GM21515 (cell line): Measurements from ENCODE around the gene HDAC4.

ENCODE experiments used
- ATAC-seq: cut with Tn5 transposase; IDR thresholded peaks from one replicate; pipeline ENCODE4 v1.9.1; 2021; ENCODE audit not compliant: unreplicated experiment

Gene HDAC4

GRCh38 chr2:239061121-239061666, 339.6 kb downstream of the HDAC4 start:
- no peak for ATAC-seq

GRCh38 chr2:239060676-239061075, 340.1 kb downstream of the HDAC4 start:
- no peak for ATAC-seq

- no peak for ATAC-seq
These were observed 341.0 kb downstream of the HDAC4 start for GRCh38 chr2:239059854-239060253.

GRCh38 chr2:239058766-239059165, 342.1 kb downstream of the HDAC4 start:
- ATAC-seq: no peak

- no peak for ATAC-seq
These were observed 343.3 kb downstream of the HDAC4 start for GRCh38 chr2:239057533-239057932.

GRCh38 chr2:239056611-239057010, 344.2 kb downstream of the HDAC4 start:
- no peak for ATAC-seq

- ATAC-seq: no peak
These were observed 344.9 kb downstream of the HDAC4 start for GRCh38 chr2:239055756-239056493.

GRCh38 chr2:239054921-239055320, 345.9 kb downstream of the HDAC4 start:
- no peak for ATAC-seq

- no peak for ATAC-seq
These were observed 346.9 kb downstream of the HDAC4 start for GRCh38 chr2:239053801-239054503.

GRCh38 chr2:239052798-239053665, 347.8 kb downstream of the HDAC4 start:
- ATAC-seq: no peak

GRCh38 chr2:239051891-239052445, 348.9 kb downstream of the HDAC4 start:
- no peak for ATAC-seq

- ATAC-seq: no peak
These were observed 350.6 kb downstream of the HDAC4 start for GRCh38 chr2:239050252-239050649.

GRCh38 chr2:239049421-239050251, 351.2 kb downstream of the HDAC4 start:
- ATAC-seq: no peak

- no peak for ATAC-seq
These were observed 352.1 kb downstream of the HDAC4 start for GRCh38 chr2:239048736-239049135.

GRCh38 chr2:239047861-239048260, 353.0 kb downstream of the HDAC4 start:
- no peak for ATAC-seq

GRCh38 chr2:239047420-239047819, 353.4 kb downstream of the HDAC4 start:
- ATAC-seq: no peak

- ATAC-seq: no peak
These were observed 354.0 kb downstream of the HDAC4 start for GRCh38 chr2:239046822-239047221.

GRCh38 chr2:239044336-239044735, 356.5 kb downstream of the HDAC4 start:
- no peak for ATAC-seq

GRCh38 chr2:239043326-239043725, 357.5 kb downstream of the HDAC4 start:
- ATAC-seq: no peak
